ENCODE data around the gene POU2F1.
"Not testable (repeated sequence)": the region's sequence is repeated elsewhere in the genome, so short reads cannot be mapped to it uniquely, and the experiment has no call there.

POU2F1 gene

GRCh38 chr1:167205306-167206050 is 15.2 kb upstream of the POU2F1 start:
- not testable (repeated sequence) for DNase-seq

- no peak for DNase-seq
These were observed 14.4 kb upstream of the POU2F1 start for GRCh38 chr1:167206166-167206835.

- DNase-seq = no peak
These were observed 12.6 kb upstream of the POU2F1 start for GRCh38 chr1:167207940-167208623.

GRCh38 chr1:167208624-167208976 is 12.1 kb upstream of the POU2F1 start:
- DNase-seq = no peak

GRCh38 chr1:167209044-167209443 is 11.6 kb upstream of the POU2F1 start:
- no peak for DNase-seq

- no peak for DNase-seq
These were observed 9.6 kb upstream of the POU2F1 start for GRCh38 chr1:167210966-167211674.

GRCh38 chr1:167212025-167212424 is 8.7 kb upstream of the POU2F1 start:
- no peak for DNase-seq

- DNase-seq = no peak
These were observed 3.9 kb upstream of the POU2F1 start for GRCh38 chr1:167216809-167217208.

GRCh38 chr1:167219194-167219593 is 1.5 kb upstream of the POU2F1 start:
- DNase-seq = no peak

- DNase-seq = peak; percentile 95
These were observed 795 bp upstream of the POU2F1 start for GRCh38 chr1:167219646-167220536.

GRCh38 chr1:167221126-167221737 is 546 bp downstream of the POU2F1 start:
- no peak for DNase-seq

- DNase-seq = peak; percentile 76
These were observed 1.3 kb downstream of the POU2F1 start for GRCh38 chr1:167221738-167222610.

GRCh38 chr1:167223144-167224103 is 2.7 kb downstream of the POU2F1 start:
- no peak for DNase-seq

- not testable (repeated sequence) for DNase-seq
These were observed 4.1 kb downstream of the POU2F1 start for GRCh38 chr1:167224734-167225235.

- DNase-seq = no peak
These were observed 5.2 kb downstream of the POU2F1 start for GRCh38 chr1:167225920-167226319.

- DNase-seq = no peak
These were observed 7.3 kb downstream of the POU2F1 start for GRCh38 chr1:167227934-167228378.

GRCh38 chr1:167229719-167230385 is 9.2 kb downstream of the POU2F1 start:
- DNase-seq = no peak

- no peak for DNase-seq
These were observed 9.8 kb downstream of the POU2F1 start for GRCh38 chr1:167230437-167230836.
